Endothelial cell of umbilical vein (primary cell): ENCODE data around the gene MPG. TPM values are rescaled to one million over a fixed set of nuclear protein-coding genes. Genes with fewer than 3 reads are reported as not detected.

Source experiments
- BruUV-seq: library from RNA; stranded (reverse); fragments of 400-500 nt; replicated peaks from 2 replicates; lab custom pipeline; 2021; lab: Mats Ljungman, UMichigan
- CTCF ChIA-PET: fragments of 300-600, 350-600 bp; sonication (Branson Sonifier 250); formaldehyde crosslinking; loops from one replicate; lab custom pipeline; 2021; ENCODE audit warnings: antibody characterized with exemption, inconsistent platforms; lab: Charles Lee
- POLR2A ChIA-PET: fragments of 300-600, 350-600 bp; sonication (Branson Sonifier 250); formaldehyde crosslinking; loops from one replicate; lab custom pipeline; 2021; ENCODE audit warnings: antibody characterized with exemption, inconsistent platforms; lab: Charles Lee
- DNase-seq: peaks from one replicate; pipeline ENCODE4 v3.0.0-alpha.2; 2011; ENCODE audit warnings: low read depth, low spot score
- FAIRE-seq: peaks from 2 replicates; lab custom pipeline; 2011; peaks lifted over from hg19 to GRCh38; lab: Jason Lieb, UNC
- H2AFZ ChIP-seq: 2 replicates; pipeline ENCODE4 v1.6.0; 2012; ENCODE audit warnings: low read depth, low read length, control low read depth, inconsistent platforms
- H3K27ac ChIP-seq: 2 replicates; pipeline ENCODE4 v1.5.1; 2011; ENCODE audit warnings: low read depth, mild to moderate bottlenecking, control low read depth, low read length, moderate library complexity; ENCODE audit not compliant: insufficient read depth
- H3K27me3 ChIP-seq, 2 experiments: 2 replicates each; pipeline versions ENCODE4 v1.6.0 to v1.6.1; 2011; ENCODE audit warnings: low read length in 2 of 2, mixed read lengths in 1 of 2; ENCODE audit not compliant: control insufficient read depth in 2 of 2, insufficient read depth in 2 of 2
- H3K36me3 ChIP-seq, 2 experiments: 2 replicates in 1 of 2; 3 replicates in 1 of 2; pipeline ENCODE4 v1.5.1; 2011; ENCODE audit warnings: low read length in 2 of 2, mild to moderate bottlenecking in 1 of 2, moderate library complexity in 1 of 2; ENCODE audit not compliant: control insufficient read depth in 2 of 2, insufficient read depth in 2 of 2; ENCODE audit errors: extremely low read depth in 1 of 2
- H3K4me1 ChIP-seq: 3 replicates; pipeline ENCODE4 v1.5.1; 2011; ENCODE audit warnings: mild to moderate bottlenecking, low read length; ENCODE audit not compliant: control insufficient read depth, insufficient read depth; ENCODE audit errors: extremely low read depth
- H3K4me2 ChIP-seq: 2 replicates; pipeline ENCODE4 v1.6.1; 2011; ENCODE audit warnings: low read length, control low read depth, mixed read lengths; ENCODE audit not compliant: insufficient read depth
- H3K4me3 ChIP-seq, 3 experiments: fragments of 200-600 bp in 1 of 3; sonication (generic), shearing (Covaris generic) in 1 of 3; replicated peaks in 1 of 3; 2 replicates each; pipeline ENCODE4 v1.5.1; 2011 to 2016; ENCODE audit warnings: control low read depth in 3 of 3, low read length in 3 of 3, mild to moderate bottlenecking in 2 of 3, inconsistent platforms in 1 of 3, low read depth in 1 of 3, moderate library complexity in 1 of 3; ENCODE audit not compliant: insufficient read depth in 1 of 3
- H3K79me2 ChIP-seq: 2 replicates; pipeline ENCODE4 v1.6.0; 2012; ENCODE audit warnings: low read length, inconsistent platforms; ENCODE audit not compliant: control insufficient read depth, insufficient read depth
- H3K9ac ChIP-seq: replicated peaks from 2 replicates; pipeline ENCODE3; 2011; ENCODE audit warnings: low read length, control low read depth; ENCODE audit not compliant: insufficient read depth; ENCODE audit errors: extremely low read depth
- H3K9me1 ChIP-seq: replicated peaks from 3 replicates; pipeline ENCODE4 v1.6.0; 2011; ENCODE audit warnings: mild to moderate bottlenecking, low read length; ENCODE audit not compliant: control insufficient read depth, insufficient read depth; ENCODE audit errors: extremely low read depth
- H3K9me3 ChIP-seq: replicated peaks from 2 replicates; pipeline ENCODE4 v1.5.1; 2012; ENCODE audit warnings: low read length, inconsistent platforms; ENCODE audit not compliant: control insufficient read depth, insufficient read depth
- H4K20me1 ChIP-seq: replicated peaks from 2 replicates; pipeline ENCODE3; 2011; ENCODE audit warnings: mild to moderate bottlenecking, low read length; ENCODE audit not compliant: control insufficient read depth, insufficient read depth; ENCODE audit errors: extremely low read depth
- EZH2 ChIP-seq: IDR thresholded peaks from 2 replicates; pipeline ENCODE4 v1.6.1; 2012; ENCODE audit warnings: borderline replicate concordance, low read depth, mild to moderate bottlenecking, moderate library complexity, low read length, inconsistent platforms; ENCODE audit not compliant: severe bottlenecking
- FOS ChIP-seq: IDR thresholded peaks from 2 replicates; pipeline ENCODE4 v1.6.1; 2011; ENCODE audit warnings: mild to moderate bottlenecking, low read length, moderate library complexity, borderline replicate concordance; ENCODE audit not compliant: insufficient read depth
- GATA2 ChIP-seq: IDR thresholded peaks from 2 replicates; pipeline ENCODE4 v1.7.0; 2011; ENCODE audit warnings: low read depth, mild to moderate bottlenecking, moderate library complexity, mixed read lengths, low read length; ENCODE audit not compliant: insufficient read length, insufficient read depth
- JUN ChIP-seq: IDR thresholded peaks from 2 replicates; pipeline ENCODE4 v1.6.1; 2011; ENCODE audit warnings: borderline replicate concordance, low read depth; ENCODE audit not compliant: insufficient read length, insufficient read depth
- MYC ChIP-seq: IDR thresholded peaks from one replicate; pipeline ENCODE4 v1.6.1; 2011; ENCODE audit warnings: mild to moderate bottlenecking, low read depth, low read length
- POLR2A ChIP-seq: IDR thresholded peaks from 2 replicates; pipeline ENCODE4 v1.6.1; 2012; ENCODE audit warnings: low read depth, mild to moderate bottlenecking, control low read depth, low read length
- POLR2AphosphoS5 ChIP-seq: IDR thresholded peaks from 2 replicates; pipeline ENCODE4 v1.6.1; 2012; ENCODE audit warnings: low read depth, mild to moderate bottlenecking, control low read depth, low read length, moderate library complexity; ENCODE audit not compliant: insufficient read depth
- dilution Hi-C: fragments of 300-500 bp; cut with MboI; formaldehyde crosslinking; loops from one replicate; pipeline ENCODE4 v1.15.0; 2019; ENCODE audit warnings: low sequenced_read_pairs; ENCODE audit not compliant: extremely low pct_ligation_motif_present
- intact Hi-C: fragments of 100-400 bp; cut with micrococcal nuclease; formaldehyde crosslinking; loops from one replicate; pipeline ENCODE4 v1.10.0; 2022
- polyA plus RNA-seq, 4 experiments: library from polyadenylated mRNA; depleted of rRNA in 3 of 4; stranded (reverse) in 3 of 4; unstranded in 1 of 4; fragments of >200 nt; gene quantifications; 2 replicates each; pipeline versions ENCODE4 v1.2.1 to v1.2.3, GENCODE V29; 2011 to 2012; ENCODE audit warnings: missing spikeins in 1 of 4
- total RNA-seq: library from RNA; stranded (reverse); gene quantifications from 2 replicates; pipeline ENCODE4 v1.2.3, GENCODE V29; 2021
- TF ChIP-seq, protein P1 (sequence below): IDR thresholded peaks from 2 replicates; pipeline ENCODE4 v1.6.1; 2011; ENCODE audit not compliant: insufficient read depth, insufficient read length
- TF ChIP-seq, protein P2 (sequence below), 2 donors: IDR thresholded peaks; 1 replicate in 1 of 2; 2 replicates in 1 of 2; pipeline ENCODE4 v1.5.1; 2011; ENCODE audit warnings: low read length in 2 of 2, mild to moderate bottlenecking in 2 of 2, moderate library complexity in 2 of 2, control low read depth in 1 of 2, inconsistent platforms in 1 of 2, low read depth in 1 of 2; ENCODE audit not compliant: insufficient read depth in 1 of 2; ENCODE audit errors: extremely low read depth in 1 of 2

Gene MPG
- total and polyA plus RNA-seq, 2 donors (not counting 3 experiments of a cell fraction or from before 2014, with no cell fraction given): 70.5 to 140 TPM

DNA sequence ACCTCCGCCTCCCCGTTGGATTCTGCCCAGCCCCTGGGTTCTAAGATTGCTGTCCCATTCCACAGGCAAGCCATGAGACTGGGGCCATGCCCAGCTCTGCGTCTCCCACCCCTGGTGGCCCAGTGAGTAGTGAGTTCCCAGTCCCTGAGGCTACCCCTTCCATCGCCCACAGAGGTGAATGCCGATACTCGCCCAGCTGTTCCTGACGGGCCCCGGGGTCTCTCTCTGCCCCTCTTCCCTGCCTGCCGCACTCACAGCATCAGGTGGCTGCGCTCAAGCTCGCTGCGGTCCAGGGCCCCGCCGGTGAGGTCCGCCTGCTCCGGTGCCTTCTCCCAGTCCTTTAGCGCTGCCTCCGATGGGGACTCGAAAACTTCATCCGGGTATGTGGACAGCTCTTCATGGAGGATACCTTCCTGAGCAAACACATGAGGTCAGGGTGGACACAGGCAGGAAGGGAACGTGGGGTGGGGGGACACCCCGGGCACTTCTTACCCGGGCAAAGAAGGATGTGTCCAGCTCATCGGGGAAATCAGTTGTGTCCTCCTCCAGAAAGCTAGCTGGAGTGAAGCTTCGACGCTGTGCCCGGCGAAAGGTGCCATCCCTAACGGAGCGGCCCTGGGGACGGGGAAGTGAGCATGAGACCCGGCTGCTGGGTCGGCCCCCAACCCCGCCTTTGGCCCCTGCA is 15.6 kb upstream of the MPG start:
- FAIRE-seq (no peak), DNase-seq (no peak)
- Histone ChIP-seq H3K4me2 (no peak overlapping the region), H3K4me3 (no peak overlapping the region), H3K79me2 (peaks cover under 1% of the 10 kb centered on the region), H3K9ac (no peak overlapping the region), H3K9me1 (no peaks in the 10 kb centered on the region), H3K27me3 (no peaks in the 10 kb centered on the region), H3K4me1 (no peaks in the 10 kb centered on the region), H3K27ac (no peak overlapping the region), H3K36me3 (peaks cover 0 to 66% of the 10 kb centered on the region in 2 experiments), H2AFZ (no peak overlapping the region), H3K9me3 (no peaks in the 10 kb centered on the region), H4K20me1 (no peaks in the 10 kb centered on the region)
- intact Hi-C loops (no loop called here), dilution Hi-C loops (no loop called here)
- ChIA-PET POLR2A (no interaction called here), CTCF (interaction anchor here (1.3 to 18.5 kb wide), 5 partner anchors 9 to 300 kb away, joined by 4 to 790 read pairs (median 5); partner anchors contain the start of genes POLR3K and SNRNP25)
- no TSS peak for BruUV-seq
- TF ChIP-seq GATA2 (no peak), EZH2 (no peak), POLR2AphosphoS5 (no peak), JUN (no peak), MYC (no peak), FOS (no peak), POLR2A (no peak)
- TF ChIP-seq, protein P1, sequence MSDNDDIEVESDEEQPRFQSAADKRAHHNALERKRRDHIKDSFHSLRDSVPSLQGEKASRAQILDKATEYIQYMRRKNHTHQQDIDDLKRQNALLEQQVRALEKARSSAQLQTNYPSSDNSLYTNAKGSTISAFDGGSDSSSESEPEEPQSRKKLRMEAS: no peak
- TF ChIP-seq, protein P2, sequence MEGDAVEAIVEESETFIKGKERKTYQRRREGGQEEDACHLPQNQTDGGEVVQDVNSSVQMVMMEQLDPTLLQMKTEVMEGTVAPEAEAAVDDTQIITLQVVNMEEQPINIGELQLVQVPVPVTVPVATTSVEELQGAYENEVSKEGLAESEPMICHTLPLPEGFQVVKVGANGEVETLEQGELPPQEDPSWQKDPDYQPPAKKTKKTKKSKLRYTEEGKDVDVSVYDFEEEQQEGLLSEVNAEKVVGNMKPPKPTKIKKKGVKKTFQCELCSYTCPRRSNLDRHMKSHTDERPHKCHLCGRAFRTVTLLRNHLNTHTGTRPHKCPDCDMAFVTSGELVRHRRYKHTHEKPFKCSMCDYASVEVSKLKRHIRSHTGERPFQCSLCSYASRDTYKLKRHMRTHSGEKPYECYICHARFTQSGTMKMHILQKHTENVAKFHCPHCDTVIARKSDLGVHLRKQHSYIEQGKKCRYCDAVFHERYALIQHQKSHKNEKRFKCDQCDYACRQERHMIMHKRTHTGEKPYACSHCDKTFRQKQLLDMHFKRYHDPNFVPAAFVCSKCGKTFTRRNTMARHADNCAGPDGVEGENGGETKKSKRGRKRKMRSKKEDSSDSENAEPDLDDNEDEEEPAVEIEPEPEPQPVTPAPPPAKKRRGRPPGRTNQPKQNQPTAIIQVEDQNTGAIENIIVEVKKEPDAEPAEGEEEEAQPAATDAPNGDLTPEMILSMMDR (IDR thresholded peaks at IDR 0.05; ENCODE audit: extremely low read depth in 1 of 2, insufficient read depth in 1 of 2, low read depth in 1 of 2, low read length in 2 of 2): no peak
